SK-N-MC (cell line): ENCODE results near the gene DCN.

Experiments used
- DNase-seq: peaks from one replicate; pipeline ENCODE4 v3.0.0-alpha.2; 2011; ENCODE audit warnings: low read depth, low spot score
- H3K27ac ChIP-seq: fragments of 200-600 bp; sonication (generic); 2 replicates; pipeline ENCODE4 v1.5.1; 2016; ENCODE audit warnings: mixed run types
- H3K36me3 ChIP-seq: fragments of 200-600 bp; sonication (generic); 2 replicates; pipeline ENCODE4 v1.6.1; 2017; ENCODE audit warnings: antibody characterized with exemption, low read length, mixed read lengths; ENCODE audit not compliant: insufficient read depth
- H3K4me3 ChIP-seq: fragments of 200-600 bp; sonication (generic); 2 replicates; pipeline ENCODE4 v1.5.1; 2016
- H3K9ac ChIP-seq: fragments of 200-600 bp; sonication (generic); 2 replicates; pipeline ENCODE4 v1.8.0; 2017; ENCODE audit warnings: mixed run types, mixed read lengths; ENCODE audit not compliant: insufficient read length
- H3K9me3 ChIP-seq: fragments of 200-600 bp; sonication (generic); 2 replicates; pipeline ENCODE4 v1.6.1; 2017; ENCODE audit warnings: low read depth, mild to moderate bottlenecking, antibody characterized with exemption, low read length, moderate library complexity, mixed read lengths
- EZH2 ChIP-seq: fragments of 200-600 bp; sonication (generic); IDR thresholded peaks from one replicate; pipeline ENCODE4 v1.6.1; 2017; ENCODE audit warnings: antibody characterized with exemption
- POLR2AphosphoS5 ChIP-seq: IDR thresholded peaks from 2 replicates; pipeline ENCODE4 v1.6.1; 2012; ENCODE audit warnings: mild to moderate bottlenecking, low read depth, low read length, borderline replicate concordance

DCN gene

GRCh38 chr12:91091916-91092715, 90.5 kb downstream of the DCN start:
- DNase-seq = no peak
- H3K27ac ChIP-seq = no peak overlapping the region
- H3K4me3 ChIP-seq = no peak overlapping the region
- H3K9me3 ChIP-seq = peaks cover 10% of the 10 kb centered on the region; the same call in 1 of the 2 replicates
- no peak overlapping the region for H3K9ac ChIP-seq
- H3K36me3 ChIP-seq = no peaks in the 10 kb centered on the region
- TF ChIP-seq EZH2 (no peak), POLR2AphosphoS5 (no peak)
